Measurements from ENCODE around the gene IFNA8.

- TF ChIP-seq CTCF (IDR thresholded peaks at IDR 0.05) (no peak), POLR2A (IDR thresholded peaks at IDR 0.05) (no peak)
Observed at GRCh38 chr9:21443849-21444625, 35.1 kb downstream of the IFNA8 start.

Measured in body of pancreas (tissue), 4 donors.